Measurements from ENCODE around the gene ZNF474. TPM values are rescaled to one million over a fixed set of nuclear protein-coding genes. Genes with fewer than 3 reads are reported as not detected.

The ZNF474 gene
- total RNA-seq, 1 experiment from 2014 or later: 0.73 TPM

- H3K27me3 Mint-ChIP-seq (ENCODE audit: unreplicated experiment): no peaks in the 10 kb centered on the region
- H3K9me3 Mint-ChIP-seq (ENCODE audit: low read depth, unreplicated experiment): no peaks in the 10 kb centered on the region
- CTCF ChIA-PET: no interaction called here
- TF ChIP-seq, protein P1, sequence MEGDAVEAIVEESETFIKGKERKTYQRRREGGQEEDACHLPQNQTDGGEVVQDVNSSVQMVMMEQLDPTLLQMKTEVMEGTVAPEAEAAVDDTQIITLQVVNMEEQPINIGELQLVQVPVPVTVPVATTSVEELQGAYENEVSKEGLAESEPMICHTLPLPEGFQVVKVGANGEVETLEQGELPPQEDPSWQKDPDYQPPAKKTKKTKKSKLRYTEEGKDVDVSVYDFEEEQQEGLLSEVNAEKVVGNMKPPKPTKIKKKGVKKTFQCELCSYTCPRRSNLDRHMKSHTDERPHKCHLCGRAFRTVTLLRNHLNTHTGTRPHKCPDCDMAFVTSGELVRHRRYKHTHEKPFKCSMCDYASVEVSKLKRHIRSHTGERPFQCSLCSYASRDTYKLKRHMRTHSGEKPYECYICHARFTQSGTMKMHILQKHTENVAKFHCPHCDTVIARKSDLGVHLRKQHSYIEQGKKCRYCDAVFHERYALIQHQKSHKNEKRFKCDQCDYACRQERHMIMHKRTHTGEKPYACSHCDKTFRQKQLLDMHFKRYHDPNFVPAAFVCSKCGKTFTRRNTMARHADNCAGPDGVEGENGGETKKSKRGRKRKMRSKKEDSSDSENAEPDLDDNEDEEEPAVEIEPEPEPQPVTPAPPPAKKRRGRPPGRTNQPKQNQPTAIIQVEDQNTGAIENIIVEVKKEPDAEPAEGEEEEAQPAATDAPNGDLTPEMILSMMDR (IDR thresholded peaks at IDR 0.05; ENCODE audit: unreplicated experiment): no peak
- H3K4me3 Mint-ChIP-seq (ENCODE audit: low read depth, unreplicated experiment): no peak overlapping the region
- no peak for DNase-seq
- no peak overlapping the region for H3K27ac Mint-ChIP-seq (ENCODE audit: unreplicated experiment)
- no peaks in the 10 kb centered on the region for H3K4me1 Mint-ChIP-seq (ENCODE audit: low read depth, unreplicated experiment)
- H3K36me3 Mint-ChIP-seq (ENCODE audit: insufficient read depth, unreplicated experiment): no peaks in the 10 kb centered on the region
- intact Hi-C loops (cut with micrococcal nuclease; ENCODE audit: unreplicated experiment): no loop called here
- BruUV-seq (replicated peaks): no TSS peak
These were observed 7.6 kb upstream of the ZNF474 start for GRCh38 chr5:122121479-122122465.

GRCh38 chr5:122124766-122125165 lies 4.6 kb upstream of the ZNF474 start:
- peaks cover 6% of the 10 kb centered on the region for H3K4me1 Mint-ChIP-seq (ENCODE audit: low read depth, unreplicated experiment)
- H3K27me3 Mint-ChIP-seq (ENCODE audit: unreplicated experiment): no peaks in the 10 kb centered on the region
- TF ChIP-seq, protein P1 (IDR thresholded peaks at IDR 0.05; ENCODE audit: unreplicated experiment): no peak
- intact Hi-C loops (cut with micrococcal nuclease; ENCODE audit: unreplicated experiment): no loop called here
- H3K36me3 Mint-ChIP-seq (ENCODE audit: insufficient read depth, unreplicated experiment): no peaks in the 10 kb centered on the region
- H3K27ac Mint-ChIP-seq (ENCODE audit: unreplicated experiment): no peak overlapping the region
- H3K9me3 Mint-ChIP-seq (ENCODE audit: low read depth, unreplicated experiment): no peaks in the 10 kb centered on the region
- no peak for DNase-seq
- H3K4me3 Mint-ChIP-seq (ENCODE audit: low read depth, unreplicated experiment): no peak overlapping the region
- CTCF ChIA-PET: no interaction called here
- no TSS peak for BruUV-seq (replicated peaks)

- intact Hi-C loops (cut with micrococcal nuclease; ENCODE audit: unreplicated experiment): no loop called here
- CTCF ChIA-PET: no interaction called here
- Mint-ChIP-seq H3K4me3 (ENCODE audit: low read depth, unreplicated experiment) (no peak overlapping the region), H3K27me3 (ENCODE audit: unreplicated experiment) (no peaks in the 10 kb centered on the region), H3K36me3 (ENCODE audit: insufficient read depth, unreplicated experiment) (no peaks in the 10 kb centered on the region), H3K9me3 (ENCODE audit: low read depth, unreplicated experiment) (no peaks in the 10 kb centered on the region), H3K4me1 (ENCODE audit: low read depth, unreplicated experiment) (peaks cover 6% of the 10 kb centered on the region), H3K27ac (ENCODE audit: unreplicated experiment) (no peak overlapping the region)
- no peak for DNase-seq
- no TSS peak for BruUV-seq (replicated peaks)
- TF ChIP-seq, protein P1 (IDR thresholded peaks at IDR 0.05; ENCODE audit: unreplicated experiment): no peak
These were observed 3.1 kb upstream of the ZNF474 start for GRCh38 chr5:122126177-122126755.

GRCh38 chr5:122126756-122127321 lies 2.5 kb upstream of the ZNF474 start:
- intact Hi-C loops (cut with micrococcal nuclease; ENCODE audit: unreplicated experiment): no loop called here
- H3K27me3 Mint-ChIP-seq (ENCODE audit: unreplicated experiment): no peaks in the 10 kb centered on the region
- TF ChIP-seq, protein P1 (IDR thresholded peaks at IDR 0.05; ENCODE audit: unreplicated experiment): no peak
- DNase-seq: no peak
- H3K27ac Mint-ChIP-seq (ENCODE audit: unreplicated experiment): no peak overlapping the region
- peaks cover 6% of the 10 kb centered on the region for H3K4me1 Mint-ChIP-seq (ENCODE audit: low read depth, unreplicated experiment)
- H3K4me3 Mint-ChIP-seq (ENCODE audit: low read depth, unreplicated experiment): no peak overlapping the region
- no peaks in the 10 kb centered on the region for H3K36me3 Mint-ChIP-seq (ENCODE audit: insufficient read depth, unreplicated experiment)
- BruUV-seq (replicated peaks): no TSS peak
- CTCF ChIA-PET: interaction anchor here (0.7 kb wide), 1 partner anchor 178 kb away, joined by 4 read pairs; no protein-coding TSS in a partner anchor
- H3K9me3 Mint-ChIP-seq (ENCODE audit: low read depth, unreplicated experiment): no peaks in the 10 kb centered on the region

Data from Calu3 (cell line).